ENCODE measurements around the gene UNC50. TPM values are rescaled to one million over a fixed set of nuclear protein-coding genes. Genes with fewer than 3 reads are reported as not detected.

The UNC50 gene
- 10 to 100 TPM; 41.3 to 45.1 TPM for total RNA-seq
- 10 to 100 TPM; 32.1 to 41.7 (median 36.3) TPM for polyA plus RNA-seq
- total RNA-seq: 21.3 to 52.6 (median 41.5) reads per million in 6 experiments

- Mint-ChIP-seq H3K36me3 (peaks cover 0 to 43% (median 3%) of the 10 kb centered on the region in 3 donors), H3K27me3 (no peaks in the 10 kb centered on the region), H3K4me1 (peaks cover 38 to 75% (median 70%) of the 10 kb centered on the region in 4 donors), H3K27ac (peak within 1 kb of the TSS; percentile 90 to 97 (median 94)), H3K4me3 (peak within 1 kb of the TSS; percentile 87 to 97 (median 92)), H3K9me3 (no peaks in the 10 kb centered on the region)
- peak; percentile 79 to 93 (median 88) for DNase-seq
- POLR2A ChIA-PET: interaction anchor here (0.7 to 2.1 kb wide), 13 partner anchors 10 to 728 kb away, joined by 3 to 7 read pairs (median 4); partner anchors contain the start of genes EIF5B, MGAT4A and TXNDC9
- peak; percentile 84 to 85 for ATAC-seq
These were observed at the start of gene UNC50, which contains the start of gene COA5 for GRCh38 chr2:98608116-98608961. UNC50 (plus strand) TSS chr2:98608589; CDS start chr2:98609760, 1,171 bp downstream. COA5 (minus strand) TSS chr2:98608512; CDS start chr2:98608405, 107 bp downstream.

- Mint-ChIP-seq H3K4me1 (peaks cover 28 to 53% (median 47%) of the 10 kb centered on the region in 4 donors), H3K9me3 (no peaks in the 10 kb centered on the region), H3K4me3 (peak overlapping the region in 1 of 10 donors; percentile 34), H3K27me3 (no peaks in the 10 kb centered on the region), H3K27ac (peak overlapping the region in 9 of 10 donors; percentile 40 to 94 (median 83)), H3K36me3 (peaks cover 0 to 96% (median 13%) of the 10 kb centered on the region in 3 donors)
- no peak for DNase-seq
- no peak for ATAC-seq
- POLR2A ChIA-PET: no interaction called here
These were observed 49.4 kb upstream of the UNC50 start for GRCh38 chr2:98558852-98559530.

GRCh38 chr2:98559581-98559980 is 48.8 kb upstream of the UNC50 start:
- no peak for ATAC-seq
- peaks cover 28 to 53% (median 47%) of the 10 kb centered on the region in 4 donors for H3K4me1 Mint-ChIP-seq

GRCh38 chr2:98560256-98560771 is 48.1 kb upstream of the UNC50 start:
- peak overlapping the region in 9 of 10 donors; percentile 4 to 87 (median 53) for H3K27ac Mint-ChIP-seq
- no peaks in the 10 kb centered on the region for H3K27me3 Mint-ChIP-seq
- peaks cover 0 to 95% (median 8%) of the 10 kb centered on the region in 3 donors for H3K36me3 Mint-ChIP-seq
- DNase-seq (no peak), ATAC-seq (no peak)
- peak overlapping the region in 1 of 10 donors; percentile 33 for H3K4me3 Mint-ChIP-seq
- no peaks in the 10 kb centered on the region for H3K9me3 Mint-ChIP-seq
- POLR2A ChIA-PET: interaction anchor here (1.2 kb wide), 1 partner anchor 10 kb away, joined by 5 read pairs; no protein-coding TSS in a partner anchor
- peaks cover 22 to 46% (median 42%) of the 10 kb centered on the region in 4 donors for H3K4me1 Mint-ChIP-seq

More at GRCh38 chr2:98559581-98559980, 48.8 kb upstream of the UNC50 start:
- DNase-seq: no peak
- Mint-ChIP-seq H3K9me3 (no peaks in the 10 kb centered on the region), H3K4me3 (peak overlapping the region in 2 of 10 donors; percentile 33 to 34), H3K36me3 (peaks cover 0 to 95% (median 13%) of the 10 kb centered on the region in 3 donors), H3K27ac (peak overlapping the region; percentile 8 to 94 (median 80)), H3K27me3 (no peaks in the 10 kb centered on the region)
- POLR2A ChIA-PET: interaction anchor here (1.2 kb wide), 1 partner anchor 9 kb away, joined by 5 read pairs; no protein-coding TSS in a partner anchor

GRCh38 chr2:98561018-98561417 is 47.4 kb upstream of the UNC50 start:
- no peak for DNase-seq
- H3K27ac Mint-ChIP-seq: peak overlapping the region in 6 of 10 donors; percentile 30 to 79 (median 58)
- no peak for ATAC-seq
- H3K9me3 Mint-ChIP-seq: no peaks in the 10 kb centered on the region
- H3K27me3 Mint-ChIP-seq: no peaks in the 10 kb centered on the region
- peaks cover 0 to 95% (median 9%) of the 10 kb centered on the region in 3 donors for H3K36me3 Mint-ChIP-seq
- H3K4me1 Mint-ChIP-seq: peaks cover 17 to 41% (median 37%) of the 10 kb centered on the region in 4 donors
- H3K4me3 Mint-ChIP-seq: no peak overlapping the region
- POLR2A ChIA-PET: no interaction called here

- peaks cover 17 to 34% (median 30%) of the 10 kb centered on the region in 4 donors for H3K4me1 Mint-ChIP-seq
- DNase-seq (no peak), ATAC-seq (no peak)
- H3K9me3 Mint-ChIP-seq: no peaks in the 10 kb centered on the region
- peaks cover 0 to 95% (median 13%) of the 10 kb centered on the region in 3 donors for H3K36me3 Mint-ChIP-seq
- H3K27me3 Mint-ChIP-seq: no peaks in the 10 kb centered on the region
- peak overlapping the region in 6 of 10 donors; percentile 5 to 70 (median 29) for H3K27ac Mint-ChIP-seq
- POLR2A ChIA-PET: interaction anchor here (0.8 kb wide), 1 partner anchor 8 kb away, joined by 3 read pairs; no protein-coding TSS in a partner anchor
- H3K4me3 Mint-ChIP-seq: no peak overlapping the region
These were observed 46.3 kb upstream of the UNC50 start for GRCh38 chr2:98561902-98562695.

- Mint-ChIP-seq H3K4me3 (no peak overlapping the region), H3K27me3 (no peaks in the 10 kb centered on the region), H3K36me3 (peaks cover 0 to 93% (median 15%) of the 10 kb centered on the region in 3 donors), H3K9me3 (no peaks in the 10 kb centered on the region), H3K4me1 (peaks cover 15 to 25% (median 20%) of the 10 kb centered on the region in 4 donors), H3K27ac (peak overlapping the region in 9 of 10 donors; percentile 23 to 83 (median 61))
- DNase-seq (no peak), ATAC-seq (no peak)
- POLR2A ChIA-PET: no interaction called here
These were observed 45.0 kb upstream of the UNC50 start for GRCh38 chr2:98563394-98563793.

GRCh38 chr2:98564541-98565132 is 43.8 kb upstream of the UNC50 start:
- H3K36me3 Mint-ChIP-seq: peaks cover 0 to 93% (median 8%) of the 10 kb centered on the region in 3 donors
- DNase-seq (no peak), ATAC-seq (no peak)
- POLR2A ChIA-PET: interaction anchor here (0.9 kb wide), 1 partner anchor 273 kb away, joined by 3 read pairs; no protein-coding TSS in a partner anchor
- H3K4me1 Mint-ChIP-seq: peaks cover 8 to 17% (median 9%) of the 10 kb centered on the region in 4 donors
- no peak overlapping the region for H3K4me3 Mint-ChIP-seq
- H3K9me3 Mint-ChIP-seq: no peaks in the 10 kb centered on the region
- no peaks in the 10 kb centered on the region for H3K27me3 Mint-ChIP-seq
- H3K27ac Mint-ChIP-seq: peak overlapping the region in 3 of 10 donors; percentile 43 to 69 (median 48)

- Mint-ChIP-seq H3K4me3 (no peak overlapping the region), H3K4me1 (peaks cover 2 to 16% (median 11%) of the 10 kb centered on the region in 4 donors), H3K27ac (peak overlapping the region in 2 of 10 donors; percentile 19 to 37), H3K27me3 (no peaks in the 10 kb centered on the region), H3K9me3 (no peaks in the 10 kb centered on the region), H3K36me3 (peaks cover 0 to 93% (median 13%) of the 10 kb centered on the region in 3 donors)
- POLR2A ChIA-PET: no interaction called here
- ATAC-seq: no peak
- no peak for DNase-seq
These were observed 43.0 kb upstream of the UNC50 start for GRCh38 chr2:98565286-98565860.

GRCh38 chr2:98565941-98566340 is 42.4 kb upstream of the UNC50 start:
- POLR2A ChIA-PET: no interaction called here

More at GRCh38 chr2:98565941-98566340, 42.4 kb upstream of the UNC50 start:
- DNase-seq: no peak
- H3K36me3 Mint-ChIP-seq: peaks cover 0 to 92% (median 14%) of the 10 kb centered on the region in 3 donors
- ATAC-seq: no peak
- no peaks in the 10 kb centered on the region for H3K9me3 Mint-ChIP-seq
- H3K27me3 Mint-ChIP-seq: no peaks in the 10 kb centered on the region
- peaks cover 0 to 16% (median 11%) of the 10 kb centered on the region in 4 donors for H3K4me1 Mint-ChIP-seq
- H3K27ac Mint-ChIP-seq: peak overlapping the region in 9 of 10 donors; percentile 3 to 92 (median 61)
- H3K4me3 Mint-ChIP-seq: no peak overlapping the region

Data from naive thymus-derived CD8-positive, alpha-beta T cell (primary cell).